K562 (cell line): Measurements from ENCODE around the gene GALM. TPM values are rescaled to one million over a fixed set of nuclear protein-coding genes. Genes with fewer than 3 reads are reported as not detected.

Experiments
- AFF4 ChIP-seq: sonication (generic); formaldehyde crosslinking; IDR thresholded peaks from 2 replicates; pipeline ENCODE4 v1.8.0; 2023; ENCODE audit warnings: mild to moderate bottlenecking, missing genetic modification reagents
- E2F8 ChIP-seq: fragments of 450-650 bp; IDR thresholded peaks from 2 replicates; pipeline ENCODE4 v1.7.1; 2018; ENCODE audit warnings: mild to moderate bottlenecking, low read depth; ENCODE audit not compliant: partially characterized antibody
- FUS ChIP-seq: fragments of 200-400 bp; formaldehyde crosslinking; optimal IDR thresholded peaks from 2 replicates; pipeline ENCODE3; 2017; ENCODE audit warnings: low read depth, low read length
- MITF ChIP-seq: IDR thresholded peaks from 2 replicates; pipeline ENCODE4 v1.6.1; 2014; ENCODE audit warnings: antibody characterized with exemption
- MXI1 ChIP-seq: IDR thresholded peaks from 2 replicates; pipeline ENCODE4 v1.6.1; 2011; ENCODE audit warnings: low read depth, mild to moderate bottlenecking, improper control_type of control experiment, low read length
- NR0B1 ChIP-seq: fragments of 450-650 bp; IDR thresholded peaks from one replicate; pipeline ENCODE4 v1.6.1; 2018; ENCODE audit warnings: mild to moderate bottlenecking, moderate library complexity; ENCODE audit not compliant: partially characterized antibody
- SMARCA4 ChIP-seq: fragments of 450-650 bp; IDR thresholded peaks from 2 replicates; pipeline ENCODE4 v1.6.1; 2016
- SPI1 ChIP-seq: IDR thresholded peaks from 2 replicates; pipeline ENCODE4 v1.6.1; 2011; ENCODE audit warnings: low read depth, low read length, control low read depth, borderline replicate concordance
- TEAD4 ChIP-seq, 2 experiments: sonication (generic) in 1 of 2; formaldehyde crosslinking in 1 of 2; IDR thresholded peaks; 2 replicates each; pipeline versions ENCODE4 v1.6.1 to v1.8.0; 2012 to 2022; ENCODE audit warnings: borderline replicate concordance in 1 of 2, inconsistent platforms in 1 of 2, low read length in 1 of 2, mild to moderate bottlenecking in 1 of 2, missing genetic modification reagents in 1 of 2
- XRCC3 ChIP-seq: fragments of 450-650 bp; IDR thresholded peaks from 2 replicates; pipeline ENCODE4 v1.6.1; 2017; ENCODE audit warnings: mild to moderate bottlenecking, moderate library complexity
- YY1 ChIP-seq, 3 experiments: IDR thresholded peaks; 2 replicates each; pipeline ENCODE4 v1.6.1; 2011; ENCODE audit warnings: low read length in 2 of 3, mild to moderate bottlenecking in 2 of 3, moderate library complexity in 2 of 3, borderline replicate concordance in 1 of 3, control low read depth in 1 of 3, low read depth in 1 of 3; ENCODE audit not compliant: insufficient read depth in 3 of 3, insufficient replicate concordance in 2 of 3, control insufficient read depth in 1 of 3, insufficient read length in 1 of 3; ENCODE audit errors: extremely low read depth in 1 of 3
- ZBTB34 ChIP-seq: fragments of 250-450 bp; sonication (Bioruptor Pico); IDR thresholded peaks from 2 replicates; pipeline ENCODE4 v1.8.0; 2021; ENCODE audit warnings: mild to moderate bottlenecking, moderate library complexity
- ZNF175 ChIP-seq: fragments of 200-800 bp; sonication (Bioruptor generic); IDR thresholded peaks from 2 replicates; pipeline ENCODE4 v1.6.1; 2016; ENCODE audit warnings: low read depth, mild to moderate bottlenecking, missing genetic modification characterization, missing compliant biosample characterization
- ZNF263 ChIP-seq: sonication (generic); formaldehyde crosslinking; IDR thresholded peaks from 2 replicates; pipeline ENCODE4 v1.8.0; 2022; ENCODE audit warnings: mild to moderate bottlenecking, missing genetic modification reagents, borderline replicate concordance
- polyA plus RNA-seq, 8 experiments: library from polyadenylated mRNA; depleted of rRNA in 4 of 8; stranded (reverse) in 5 of 8; unstranded in 3 of 8; fragments of >200 nt; fragmentation: Nextera tagmentation in 2 of 8; fragmentation: Illumina TruSeq in 1 of 8; extraction: Ambion mirVana in 2 of 8; extraction: Trizol in 1 of 8; gene quantifications; 2 replicates each; pipeline versions ENCODE4 v1.2.1 to v1.2.3, GENCODE V29; 2011 to 2014; ENCODE audit warnings: inconsistent platforms in 1 of 8, missing spikeins in 1 of 8
- total RNA-seq, 7 experiments: library from RNA; depleted of rRNA in 6 of 7; stranded (reverse); fragments of >200 nt in 6 of 7; fragmentation: Illumina TruSeq in 2 of 7; extraction: Trizol in 2 of 7; gene quantifications; 2 replicates each; pipeline versions ENCODE4 v1.2.1 to v1.2.3, GENCODE V29; 2011 to 2021; ENCODE audit warnings: low replicate concordance in 1 of 7

The GALM gene
- total and polyA plus RNA-seq, 9 of the 15 experiments (the other 6 are each of a cell fraction or from before 2014, with no cell fraction given): 22.1 to 51.7 (median 27.9) TPM

- no peak for TF ChIP-seq ZBTB34 (CRISPR knock-in tag)
- TF ChIP-seq SPI1: peak; percentile 93
- no peak for TF ChIP-seq XRCC3
- no peak for TF ChIP-seq MITF
- TF ChIP-seq E2F8: peak; percentile 92
- peak; percentile 52; the same call in 1 of the 2 replicates for TF ChIP-seq TEAD4 (IDR thresholded peaks at IDR 0.05; ENCODE audit: low read length)
- no peak for TF ChIP-seq TEAD4 (CRISPR knock-in tag; IDR thresholded peaks at IDR 0.05; ENCODE audit: borderline replicate concordance)
- no peak for TF ChIP-seq NR0B1
- TF ChIP-seq AFF4 (CRISPR knock-in tag): no peak
- TF ChIP-seq FUS: no peak
- no peak for TF ChIP-seq MXI1
- peak; percentile 49; the same call in 1 of the 2 replicates for TF ChIP-seq SMARCA4
- no peak for TF ChIP-seq YY1 (IDR thresholded peaks at IDR 0.05; ENCODE audit: borderline replicate concordance in 1 of 3, control insufficient read depth in 1 of 3, extremely low read depth in 1 of 3, insufficient read depth in 3 of 3, insufficient read length in 1 of 3, insufficient replicate concordance in 2 of 3, low read depth in 1 of 3, low read length in 2 of 3)
- TF ChIP-seq ZNF263 (CRISPR knock-in tag): no peak
- TF ChIP-seq ZNF175 (CRISPR knock-in tag): peak; percentile 69; the same call in 1 of the 2 replicates
These were observed 46.3 kb upstream of the GALM start (continued) for GRCh38 chr2:38619458-38620164.
